H9 (cell line): Measurements from ENCODE around the gene LRP2BP. TPM values are rescaled to one million over a fixed set of nuclear protein-coding genes. Genes with fewer than 3 reads are reported as not detected.

Experiments
- DNase-seq: peaks from one replicate; pipeline ENCODE4 v3.0.0-alpha.2; 2017
- H2AFZ ChIP-seq: one replicate; pipeline ENCODE4 v1.6.1; 2013; ENCODE audit warnings: mild to moderate bottlenecking, low read length, control low read depth, moderate library complexity
- H2AK5ac ChIP-seq: 2 replicates; pipeline ENCODE4 v1.6.1; 2013; ENCODE audit warnings: low read length, control low read depth, mixed read lengths; ENCODE audit not compliant: insufficient read length
- H2BK120ac ChIP-seq: one replicate; pipeline ENCODE4 v1.6.1; 2013; ENCODE audit warnings: low read depth, mild to moderate bottlenecking, low read length, control low read depth, inconsistent platforms; ENCODE audit not compliant: poor library complexity, severe bottlenecking
- H2BK12ac ChIP-seq: 2 replicates; pipeline ENCODE4 v1.6.1; 2013; ENCODE audit warnings: low read length, control low read depth, mixed read lengths, low read depth; ENCODE audit not compliant: insufficient read length
- H2BK15ac ChIP-seq: 2 replicates; pipeline ENCODE4 v1.6.1; 2013; ENCODE audit warnings: low read depth, low read length, control low read depth
- H2BK20ac ChIP-seq: one replicate; pipeline ENCODE4 v1.6.1; 2013; ENCODE audit warnings: low read depth, mild to moderate bottlenecking, low read length, control low read depth, inconsistent platforms; ENCODE audit not compliant: poor library complexity, severe bottlenecking
- H2BK5ac ChIP-seq: 2 replicates; pipeline ENCODE4 v1.6.1; 2013; ENCODE audit warnings: low read length, control low read depth, mixed read lengths; ENCODE audit not compliant: insufficient read length
- H3K14ac ChIP-seq: 2 replicates; pipeline ENCODE4 v1.6.1; 2013; ENCODE audit warnings: low read length, control low read depth; ENCODE audit not compliant: insufficient read depth
- H3K18ac ChIP-seq: 2 replicates; pipeline ENCODE4 v1.6.1; 2013; ENCODE audit warnings: low read depth, mild to moderate bottlenecking, mixed read lengths, low read length, control low read depth; ENCODE audit not compliant: insufficient read length
- H3K23ac ChIP-seq: 2 replicates; pipeline ENCODE4 v1.6.1; 2013; ENCODE audit warnings: low read length, control low read depth, mixed read lengths, low read depth; ENCODE audit not compliant: insufficient read length
- H3K23me2 ChIP-seq: 2 replicates; pipeline ENCODE4 v1.6.1; 2013; ENCODE audit warnings: low read depth, mild to moderate bottlenecking, mixed read lengths, low read length, control low read depth; ENCODE audit not compliant: insufficient read length, poor library complexity, severe bottlenecking
- H3K27ac ChIP-seq: 2 replicates; pipeline ENCODE4 v1.5.1; 2013; ENCODE audit warnings: low read length, control low read depth, mixed read lengths, low read depth; ENCODE audit not compliant: insufficient read length
- H3K27me3 ChIP-seq: 2 replicates; pipeline ENCODE4 v1.6.1; 2013; ENCODE audit warnings: low read length, control low read depth, inconsistent platforms; ENCODE audit not compliant: insufficient read depth
- H3K4ac ChIP-seq: 2 replicates; pipeline ENCODE4 v1.6.1; 2013; ENCODE audit warnings: low read depth, mild to moderate bottlenecking, control low read depth, inconsistent platforms, low read length, moderate library complexity
- H3K4me1 ChIP-seq: 2 replicates; pipeline ENCODE4 v1.6.1; 2013; ENCODE audit warnings: low read length, control low read depth, inconsistent platforms; ENCODE audit not compliant: insufficient read depth
- H3K4me2 ChIP-seq: 2 replicates; pipeline ENCODE4 v1.6.1; 2013; ENCODE audit warnings: low read length, control low read depth, mixed read lengths; ENCODE audit not compliant: insufficient read length, insufficient read depth
- H3K56ac ChIP-seq: 2 replicates; pipeline ENCODE4 v1.6.1; 2013; ENCODE audit warnings: low read depth, mild to moderate bottlenecking, mixed read lengths, low read length, control low read depth; ENCODE audit not compliant: insufficient read length
- H3K79me1 ChIP-seq: 2 replicates; pipeline ENCODE4 v1.6.1; 2013; ENCODE audit warnings: low read depth, mild to moderate bottlenecking, moderate library complexity, low read length, control low read depth, inconsistent platforms; ENCODE audit not compliant: insufficient read depth, poor library complexity, severe bottlenecking
- H3K79me2 ChIP-seq: 2 replicates; pipeline ENCODE4 v1.6.1; 2013; ENCODE audit warnings: low read length, control low read depth, inconsistent platforms; ENCODE audit not compliant: insufficient read depth
- H3K9ac ChIP-seq: 2 replicates; pipeline ENCODE4 v1.6.1; 2013; ENCODE audit warnings: low read length, control low read depth, mixed read lengths; ENCODE audit not compliant: insufficient read length; ENCODE audit errors: extremely low read depth
- H3K9me3 ChIP-seq: one replicate; pipeline ENCODE4 v1.6.1; 2013; ENCODE audit warnings: low read depth, low read length, inconsistent platforms; ENCODE audit not compliant: control insufficient read depth
- H3T11ph ChIP-seq: one replicate; pipeline ENCODE4 v1.6.1; 2013; ENCODE audit warnings: mild to moderate bottlenecking, low read length, control low read depth, inconsistent platforms
- H4K20me1 ChIP-seq: one replicate; pipeline ENCODE4 v1.6.1; 2013; ENCODE audit not compliant: control insufficient read depth, insufficient read length, insufficient read depth
- H4K5ac ChIP-seq: 2 replicates; pipeline ENCODE4 v1.6.1; 2013; ENCODE audit warnings: low read depth, mild to moderate bottlenecking, mixed read lengths, low read length, control low read depth; ENCODE audit not compliant: insufficient read length
- H4K8ac ChIP-seq: replicated peaks from 2 replicates; pipeline ENCODE4 v1.6.1; 2013; ENCODE audit warnings: low read length, control low read depth, mixed read lengths, low read depth; ENCODE audit not compliant: insufficient read length
- H4K91ac ChIP-seq: 2 replicates; pipeline ENCODE4 v1.6.1; 2013; ENCODE audit warnings: low read depth, mild to moderate bottlenecking, moderate library complexity, mixed read lengths, low read length, control low read depth; ENCODE audit not compliant: insufficient read length
- H3K27ac Mint-ChIP-seq, 3 experiments: 2 replicates in 2 of 3; 3 replicates in 1 of 3; pipeline ENCODE4 v1.8.0; 2020 to 2021; ENCODE audit warnings: mixed read lengths in 3 of 3, mild to moderate bottlenecking in 1 of 3, moderate library complexity in 1 of 3
- H3K27me3 Mint-ChIP-seq: 2 replicates; pipeline ENCODE4 v1.8.0; 2021; ENCODE audit warnings: low read depth, mild to moderate bottlenecking, moderate library complexity, mixed read lengths
- H3K36me3 Mint-ChIP-seq, 3 experiments: 2 replicates in 2 of 3; 3 replicates in 1 of 3; pipeline ENCODE4 v1.8.0; 2020 to 2021; ENCODE audit warnings: low read depth in 3 of 3, mixed read lengths in 3 of 3; ENCODE audit not compliant: insufficient read depth in 1 of 3
- H3K4me1 Mint-ChIP-seq, 2 experiments: 2 replicates each; pipeline ENCODE4 v1.8.0; 2020; ENCODE audit warnings: mixed read lengths in 2 of 2
- H3K4me3 Mint-ChIP-seq, 2 experiments: 2 replicates in 1 of 2; 3 replicates in 1 of 2; pipeline ENCODE4 v1.8.0; 2020 to 2021; ENCODE audit warnings: mild to moderate bottlenecking in 2 of 2, mixed read lengths in 2 of 2, moderate library complexity in 1 of 2
- H3K9me3 Mint-ChIP-seq, 2 experiments: 2 replicates in 1 of 2; 3 replicates in 1 of 2; pipeline ENCODE4 v1.8.0; 2020; ENCODE audit warnings: mild to moderate bottlenecking in 2 of 2, mixed read lengths in 2 of 2, moderate library complexity in 1 of 2
- CTCF ChIP-seq: fragments of 200-600 bp; sonication (generic); conservative IDR thresholded peaks from 3 replicates; pipeline ENCODE4 v1.8.0; 2021; ENCODE audit warnings: antibody characterized with exemption, mild to moderate bottlenecking
- WGBS: extraction: QIAGEN DNeasy Blood & Tissue Kit; methylation state at CpG from one replicate; pipeline ENCODE4 v1.1.7; 2013; ENCODE audit warnings: missing lambda C conversion rate, low lambda C conversion rate, mixed read lengths; ENCODE audit not compliant: insufficient read length; ENCODE audit errors: extremely low coverage; 5-methylcytosine and 5-hydroxymethylcytosine counted together
- total RNA-seq: library from RNA; stranded (reverse); gene quantifications from 2 replicates; pipeline ENCODE4 v1.2.1, GENCODE V29; 2021

Gene LRP2BP
- total RNA-seq, 1 experiment from 2014 or later: 0.46 TPM

GRCh38 chr4:185374573-185374972 lies 21.2 kb downstream of the LRP2BP start:
- Histone ChIP-seq H3K18ac (no peak overlapping the region), H2AK5ac (no peak overlapping the region), H3K14ac (no peak overlapping the region), H2BK12ac (no peak overlapping the region), H2BK15ac (no peak overlapping the region), H4K5ac (no peak overlapping the region), H3T11ph (no peak overlapping the region), H3K27me3 (no peaks in the 10 kb centered on the region), H3K4ac (no peak overlapping the region), H3K56ac (no peak overlapping the region), H2BK5ac (no peak overlapping the region), H3K9me3 (no peaks in the 10 kb centered on the region), H4K91ac (no peak overlapping the region), H3K4me1 (no peaks in the 10 kb centered on the region; the same call in 1 of the 2 replicates), H4K8ac (no peak overlapping the region), H3K23ac (no peak overlapping the region), H3K9ac (no peak overlapping the region), H2BK120ac (no peak overlapping the region), H3K27ac (no peak overlapping the region), H3K79me2 (no peaks in the 10 kb centered on the region), H3K23me2 (no peaks in the 10 kb centered on the region), H2BK20ac (no peak overlapping the region), H2AFZ (no peak overlapping the region), H3K4me2 (no peak overlapping the region), H4K20me1 (no peaks in the 10 kb centered on the region), H3K79me1 (no peaks in the 10 kb centered on the region)
- WGBS: no CpG with 5 or more reads among the region's 6 CpGs
- H3K4me3 Mint-ChIP-seq: no peak overlapping the region
- H3K27me3 Mint-ChIP-seq: no peaks in the 10 kb centered on the region
- H3K9me3 Mint-ChIP-seq: no peaks in the 10 kb centered on the region
- no peak for TF ChIP-seq CTCF
- H3K4me1 Mint-ChIP-seq: peaks cover 12 to 14% of the 10 kb centered on the region in 2 experiments; a peak in 3 of 4 replicates
- H3K27ac Mint-ChIP-seq: no peak overlapping the region
- H3K36me3 Mint-ChIP-seq: peaks cover 0 to 9% (median 7%) of the 10 kb centered on the region in 3 experiments; a peak in 4 of 7 replicates
- DNase-seq: no peak
